Endodermal cell (in vitro differentiated cells): ENCODE measurements around the gene MMP2. TPM values are rescaled to one million over a fixed set of nuclear protein-coding genes. Genes with fewer than 3 reads are reported as not detected.
A peak's percentile ranks its signal among the peaks of the same experiment; 100 is the strongest.

ENCODE experiments used
- DNase-seq: peaks from one replicate; pipeline ENCODE4 v3.0.0-alpha.2; 2017
- H3K27ac ChIP-seq: 2 replicates; pipeline ENCODE4 v1.5.1; 2013; ENCODE audit warnings: mild to moderate bottlenecking, low read depth, low read length, moderate library complexity
- H3K27me3 ChIP-seq: 2 replicates; pipeline ENCODE4 v1.6.1; 2013; ENCODE audit warnings: mild to moderate bottlenecking, low read length, moderate library complexity; ENCODE audit not compliant: insufficient read depth, control insufficient read depth, poor library complexity, severe bottlenecking
- H3K36me3 ChIP-seq: 2 replicates; pipeline ENCODE4 v1.7.0; 2013; ENCODE audit warnings: mild to moderate bottlenecking, low read length, moderate library complexity; ENCODE audit not compliant: control insufficient read depth, insufficient read depth
- H3K4me1 ChIP-seq: one replicate; pipeline ENCODE4 v1.7.0; 2013; ENCODE audit warnings: low read length; ENCODE audit not compliant: control insufficient read depth, insufficient read depth
- H3K4me3 ChIP-seq: 2 replicates; pipeline ENCODE4 v1.5.1; 2013; ENCODE audit warnings: mild to moderate bottlenecking, low read length, moderate library complexity
- H3K9ac ChIP-seq: 2 replicates; pipeline ENCODE4 v1.6.1; 2013; ENCODE audit warnings: mild to moderate bottlenecking, low read length, moderate library complexity; ENCODE audit not compliant: poor library complexity, severe bottlenecking; ENCODE audit errors: extremely low read depth
- H3K9me3 ChIP-seq: 2 replicates; pipeline ENCODE4 v1.6.1; 2013; ENCODE audit warnings: mild to moderate bottlenecking, low read length, moderate library complexity; ENCODE audit not compliant: control insufficient read depth
- H3K27ac Mint-ChIP-seq: 2 replicates; pipeline ENCODE4 v1.8.0; 2020; ENCODE audit warnings: mixed read lengths
- H3K27me3 Mint-ChIP-seq: 2 replicates; pipeline ENCODE4 v1.8.0; 2021; ENCODE audit warnings: mild to moderate bottlenecking, mixed read lengths; ENCODE audit not compliant: insufficient read depth
- H3K36me3 Mint-ChIP-seq: 2 replicates; pipeline ENCODE4 v1.8.0; 2020; ENCODE audit warnings: low read depth, mixed read lengths
- H3K4me1 Mint-ChIP-seq: 2 replicates; pipeline ENCODE4 v1.8.0; 2020; ENCODE audit warnings: mixed read lengths
- H3K4me3 Mint-ChIP-seq: 2 replicates; pipeline ENCODE4 v1.8.0; 2020; ENCODE audit warnings: mild to moderate bottlenecking, moderate library complexity, mixed read lengths
- H3K9me3 Mint-ChIP-seq: 2 replicates; pipeline ENCODE4 v1.8.0; 2020; ENCODE audit warnings: mild to moderate bottlenecking, mixed read lengths
- WGBS, 2 experiments: methylation state at CpG; one replicate each; pipeline versions ENCODE4 v1.1.5 to v1.1.7; 2013; ENCODE audit warnings: missing lambda C conversion rate in 2 of 2, mixed read lengths in 1 of 2; ENCODE audit not compliant: insufficient coverage in 1 of 2, insufficient read length in 1 of 2; 5-methylcytosine and 5-hydroxymethylcytosine counted together
- total RNA-seq, 2 donors: library from RNA; stranded (reverse); fragmentation: NEBNext Ultra II Directional in 1 of 2; extraction: Animal tissue kit (Norgen Biotek cat#: 25700) in 1 of 2; gene quantifications; 2 replicates in 1 of 2; 3 replicates in 1 of 2; pipeline ENCODE4 v1.2.1, GENCODE V29; 2021
- TF ChIP-seq, protein P1 (sequence below): fragments of 200-600 bp; sonication (generic); conservative IDR thresholded peaks from 2 replicates; pipeline ENCODE4 v1.5.0; 2021; ENCODE audit warnings: antibody characterized with exemption, mild to moderate bottlenecking

Gene MMP2
- total RNA-seq, 2 donors from 2014 or later = 65.0 to 80.4 TPM

- peak overlapping the region; percentile 85 for H3K4me3 ChIP-seq
- no peaks in the 10 kb centered on the region for H3K9me3 ChIP-seq
- H3K36me3 ChIP-seq = peaks cover 12% of the 10 kb centered on the region
- TF ChIP-seq, protein P1, sequence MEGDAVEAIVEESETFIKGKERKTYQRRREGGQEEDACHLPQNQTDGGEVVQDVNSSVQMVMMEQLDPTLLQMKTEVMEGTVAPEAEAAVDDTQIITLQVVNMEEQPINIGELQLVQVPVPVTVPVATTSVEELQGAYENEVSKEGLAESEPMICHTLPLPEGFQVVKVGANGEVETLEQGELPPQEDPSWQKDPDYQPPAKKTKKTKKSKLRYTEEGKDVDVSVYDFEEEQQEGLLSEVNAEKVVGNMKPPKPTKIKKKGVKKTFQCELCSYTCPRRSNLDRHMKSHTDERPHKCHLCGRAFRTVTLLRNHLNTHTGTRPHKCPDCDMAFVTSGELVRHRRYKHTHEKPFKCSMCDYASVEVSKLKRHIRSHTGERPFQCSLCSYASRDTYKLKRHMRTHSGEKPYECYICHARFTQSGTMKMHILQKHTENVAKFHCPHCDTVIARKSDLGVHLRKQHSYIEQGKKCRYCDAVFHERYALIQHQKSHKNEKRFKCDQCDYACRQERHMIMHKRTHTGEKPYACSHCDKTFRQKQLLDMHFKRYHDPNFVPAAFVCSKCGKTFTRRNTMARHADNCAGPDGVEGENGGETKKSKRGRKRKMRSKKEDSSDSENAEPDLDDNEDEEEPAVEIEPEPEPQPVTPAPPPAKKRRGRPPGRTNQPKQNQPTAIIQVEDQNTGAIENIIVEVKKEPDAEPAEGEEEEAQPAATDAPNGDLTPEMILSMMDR = no peak
- Mint-ChIP-seq H3K9me3 (no peaks in the 10 kb centered on the region), H3K27me3 (peaks cover 36% of the 10 kb centered on the region), H3K4me3 (peak overlapping the region; percentile 77), H3K4me1 (peaks cover 19% of the 10 kb centered on the region), H3K36me3 (peaks cover 21% of the 10 kb centered on the region), H3K27ac (no peak overlapping the region)
- H3K9ac ChIP-seq = peak overlapping the region; percentile 41
- 0 to 6% methylated on average over 3 to 25 of the region's 25 CpGs for WGBS, 2 experiments
- H3K27me3 ChIP-seq = peaks cover 29% of the 10 kb centered on the region
- peak; percentile 80 for DNase-seq
- no peak overlapping the region for H3K27ac ChIP-seq
- no peaks in the 10 kb centered on the region for H3K4me1 ChIP-seq
Measured at GRCh38 chr16:55480228-55480655, 1.2 kb downstream of the MMP2 start.

DNA sequence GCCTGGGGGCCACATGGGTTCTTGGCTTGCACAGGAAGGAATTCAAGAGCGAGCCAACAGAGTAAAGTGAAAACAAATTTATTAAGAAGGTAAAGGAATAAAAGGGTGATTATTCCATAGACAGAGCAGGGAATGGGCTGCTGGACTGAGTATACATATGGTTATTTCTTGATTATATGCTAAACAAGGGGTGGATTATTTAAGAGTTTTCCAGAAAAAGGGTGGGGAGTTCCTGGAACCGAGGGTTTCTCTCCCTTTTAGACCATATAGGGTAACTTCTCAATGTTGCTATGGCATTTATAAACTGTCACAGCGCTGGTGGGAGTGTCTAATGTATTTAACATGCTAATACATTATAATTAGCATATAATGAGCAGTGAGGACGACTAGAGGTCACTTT lies 2.0 kb downstream of the MMP2 start:
- Histone ChIP-seq H3K9ac (no peak overlapping the region), H3K36me3 (peaks cover 12% of the 10 kb centered on the region), H3K27me3 (peaks cover 29% of the 10 kb centered on the region), H3K27ac (no peak overlapping the region), H3K4me3 (peak overlapping the region; percentile 85), H3K9me3 (no peaks in the 10 kb centered on the region), H3K4me1 (no peaks in the 10 kb centered on the region)
- no peak for DNase-seq
- H3K27me3 Mint-ChIP-seq = peaks cover 36% of the 10 kb centered on the region
- H3K36me3 Mint-ChIP-seq = peaks cover 25% of the 10 kb centered on the region
- peaks cover 19% of the 10 kb centered on the region for H3K4me1 Mint-ChIP-seq
- no peak overlapping the region for H3K27ac Mint-ChIP-seq
- TF ChIP-seq, protein P1 = no peak
- peak overlapping the region; percentile 77 for H3K4me3 Mint-ChIP-seq
- no peaks in the 10 kb centered on the region for H3K9me3 Mint-ChIP-seq
- WGBS, 2 experiments = 79 to 86% methylated on average over 1 to 3 of the region's 4 CpGs

- WGBS, 2 experiments = 95 to 97% methylated on average over 2 of the region's 2 CpGs
- Mint-ChIP-seq H3K9me3 (no peaks in the 10 kb centered on the region), H3K36me3 (peaks cover 30% of the 10 kb centered on the region), H3K4me1 (peaks cover 19% of the 10 kb centered on the region), H3K27ac (no peak overlapping the region), H3K4me3 (no peak overlapping the region), H3K27me3 (peaks cover 33% of the 10 kb centered on the region)
- TF ChIP-seq, protein P1 = no peak
- Histone ChIP-seq H3K27me3 (peaks cover 29% of the 10 kb centered on the region), H3K4me1 (no peaks in the 10 kb centered on the region), H3K9me3 (no peaks in the 10 kb centered on the region), H3K9ac (no peak overlapping the region), H3K27ac (no peak overlapping the region), H3K36me3 (peaks cover 12% of the 10 kb centered on the region), H3K4me3 (no peak overlapping the region)
- no peak for DNase-seq
Measured at GRCh38 chr16:55482056-55482455, 3.1 kb downstream of the MMP2 start.
